ENCODE results near the gene ZNF256. TPM values are rescaled to one million over a fixed set of nuclear protein-coding genes. Genes with fewer than 3 reads are reported as not detected.

ZNF256 gene
- total RNA-seq, 1 donor from 2014 or later = 6.3 TPM

- no peaks in the 10 kb centered on the region for H3K27me3 Mint-ChIP-seq (ENCODE audit: unreplicated experiment)
- peak overlapping the region; percentile 95 for H3K4me3 Mint-ChIP-seq (ENCODE audit: unreplicated experiment)
- peaks cover 33% of the 10 kb centered on the region for H3K9me3 Mint-ChIP-seq (ENCODE audit: unreplicated experiment)
- DNase-seq (ENCODE audit: extremely low spot score, unreplicated experiment) = no peak
- TF ChIP-seq, protein P1, sequence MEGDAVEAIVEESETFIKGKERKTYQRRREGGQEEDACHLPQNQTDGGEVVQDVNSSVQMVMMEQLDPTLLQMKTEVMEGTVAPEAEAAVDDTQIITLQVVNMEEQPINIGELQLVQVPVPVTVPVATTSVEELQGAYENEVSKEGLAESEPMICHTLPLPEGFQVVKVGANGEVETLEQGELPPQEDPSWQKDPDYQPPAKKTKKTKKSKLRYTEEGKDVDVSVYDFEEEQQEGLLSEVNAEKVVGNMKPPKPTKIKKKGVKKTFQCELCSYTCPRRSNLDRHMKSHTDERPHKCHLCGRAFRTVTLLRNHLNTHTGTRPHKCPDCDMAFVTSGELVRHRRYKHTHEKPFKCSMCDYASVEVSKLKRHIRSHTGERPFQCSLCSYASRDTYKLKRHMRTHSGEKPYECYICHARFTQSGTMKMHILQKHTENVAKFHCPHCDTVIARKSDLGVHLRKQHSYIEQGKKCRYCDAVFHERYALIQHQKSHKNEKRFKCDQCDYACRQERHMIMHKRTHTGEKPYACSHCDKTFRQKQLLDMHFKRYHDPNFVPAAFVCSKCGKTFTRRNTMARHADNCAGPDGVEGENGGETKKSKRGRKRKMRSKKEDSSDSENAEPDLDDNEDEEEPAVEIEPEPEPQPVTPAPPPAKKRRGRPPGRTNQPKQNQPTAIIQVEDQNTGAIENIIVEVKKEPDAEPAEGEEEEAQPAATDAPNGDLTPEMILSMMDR (IDR thresholded peaks at IDR 0.05) = no peak
- H3K36me3 Mint-ChIP-seq (ENCODE audit: unreplicated experiment) = peaks cover 45% of the 10 kb centered on the region
- H3K27ac Mint-ChIP-seq (ENCODE audit: unreplicated experiment) = no peak overlapping the region
- H3K4me1 Mint-ChIP-seq (ENCODE audit: unreplicated experiment) = peaks cover 15% of the 10 kb centered on the region
These were observed 1.2 kb downstream of the ZNF256 start for GRCh38 chr19:57946316-57946715.

- DNase-seq (ENCODE audit: extremely low spot score, unreplicated experiment) = no peak
- no peak overlapping the region for H3K4me3 Mint-ChIP-seq (ENCODE audit: unreplicated experiment)
- H3K9me3 Mint-ChIP-seq (ENCODE audit: unreplicated experiment) = peaks cover 42% of the 10 kb centered on the region
- H3K36me3 Mint-ChIP-seq (ENCODE audit: unreplicated experiment) = peaks cover 62% of the 10 kb centered on the region
- no peaks in the 10 kb centered on the region for H3K27me3 Mint-ChIP-seq (ENCODE audit: unreplicated experiment)
- H3K27ac Mint-ChIP-seq (ENCODE audit: unreplicated experiment) = no peak overlapping the region
- TF ChIP-seq, protein P1 (IDR thresholded peaks at IDR 0.05) = no peak
- peaks cover 8% of the 10 kb centered on the region for H3K4me1 Mint-ChIP-seq (ENCODE audit: unreplicated experiment)
These were observed 5.9 kb downstream of the ZNF256 start for GRCh38 chr19:57941593-57941992.

- Mint-ChIP-seq H3K9me3 (ENCODE audit: unreplicated experiment) (peaks cover 38% of the 10 kb centered on the region), H3K4me1 (ENCODE audit: unreplicated experiment) (peaks cover 11% of the 10 kb centered on the region), H3K4me3 (ENCODE audit: unreplicated experiment) (peak overlapping the region; percentile 98), H3K27ac (ENCODE audit: unreplicated experiment) (no peak overlapping the region), H3K27me3 (ENCODE audit: unreplicated experiment) (no peaks in the 10 kb centered on the region), H3K36me3 (ENCODE audit: unreplicated experiment) (peaks cover 55% of the 10 kb centered on the region)
- TF ChIP-seq, protein P1 (IDR thresholded peaks at IDR 0.05) = no peak
- no peak for DNase-seq (ENCODE audit: extremely low spot score, unreplicated experiment)
These were observed 11.8 kb downstream of the ZNF256 start for GRCh38 chr19:57935731-57936130.

DNA sequence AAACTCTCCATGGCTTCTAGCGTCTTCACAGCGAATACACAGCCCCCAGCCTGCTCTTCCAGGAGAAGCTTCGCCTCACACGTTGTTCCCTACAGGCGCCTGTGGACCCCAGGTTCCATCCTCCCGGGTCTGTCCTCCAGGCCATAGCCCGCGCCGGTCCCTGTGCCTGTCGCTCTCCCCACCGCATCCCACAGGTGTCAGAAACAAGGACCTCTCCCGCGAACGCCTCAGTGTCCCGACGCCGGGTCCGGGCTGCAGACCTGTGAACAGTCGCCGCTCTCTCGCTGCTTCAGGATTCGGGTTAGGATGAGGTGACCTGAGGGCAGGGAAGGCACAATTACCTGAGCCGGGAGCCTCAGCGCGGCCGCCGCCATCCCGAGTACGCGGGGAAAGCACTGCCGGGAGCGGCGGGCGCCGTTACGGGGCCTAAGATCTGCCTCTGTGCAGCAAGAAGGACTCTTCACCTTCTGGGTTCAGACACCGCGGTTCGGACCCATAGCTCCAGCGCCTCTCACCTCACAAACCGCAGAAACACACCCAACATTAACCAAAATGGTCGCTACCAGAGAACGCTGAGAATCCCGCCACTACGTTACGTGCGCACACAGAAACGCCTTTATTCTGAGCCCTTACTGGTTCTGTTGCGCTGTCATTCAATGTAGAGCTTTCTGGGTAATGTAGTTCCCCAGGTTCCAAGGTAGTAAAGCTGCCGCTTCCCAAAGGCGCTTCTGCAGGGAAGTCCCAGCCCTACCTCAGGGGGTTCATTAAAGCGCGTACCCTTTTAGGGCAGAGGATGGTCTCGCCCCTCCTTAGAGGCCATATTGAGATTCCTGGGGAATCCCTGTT lies 12.5 kb downstream of the ZNF256 start, which contains the start of gene ZNF418:
Gene ZNF418 (minus strand): TSS at position 583 of the 846 bp plus-strand sequence. CDS start 1,580 bp downstream, outside the sequence.
- H3K27me3 Mint-ChIP-seq (ENCODE audit: unreplicated experiment) = no peaks in the 10 kb centered on the region
- peak within 1 kb of the TSS; percentile 83 for H3K27ac Mint-ChIP-seq (ENCODE audit: unreplicated experiment)
- H3K4me3 Mint-ChIP-seq (ENCODE audit: unreplicated experiment) = peak within 1 kb of the TSS; percentile 98

DNA sequence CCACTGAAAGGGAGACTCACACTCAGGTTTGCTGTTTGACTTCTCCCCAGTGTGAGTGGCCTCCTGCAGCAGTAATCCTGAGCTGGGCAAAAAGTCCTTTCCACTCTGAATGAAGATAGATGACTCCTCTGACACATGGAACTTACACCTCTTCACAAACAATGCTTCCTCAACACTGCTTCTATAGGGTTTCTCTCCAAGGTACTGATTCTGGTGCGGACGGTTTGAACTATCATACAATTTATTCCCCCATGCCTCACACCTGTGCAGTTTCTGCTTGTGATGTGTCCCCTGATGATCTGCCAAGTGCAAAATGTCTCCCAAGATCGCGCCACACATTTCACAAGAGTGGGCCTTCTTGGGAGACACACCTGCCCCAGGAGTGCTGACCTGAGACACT lies 19.9 kb downstream of the ZNF256 start:
- no peaks in the 10 kb centered on the region for H3K4me1 Mint-ChIP-seq (ENCODE audit: unreplicated experiment)
- peaks cover 69% of the 10 kb centered on the region for H3K36me3 Mint-ChIP-seq (ENCODE audit: unreplicated experiment)
- TF ChIP-seq, protein P1 (IDR thresholded peaks at IDR 0.05) = no peak
- no peaks in the 10 kb centered on the region for H3K27me3 Mint-ChIP-seq (ENCODE audit: unreplicated experiment)
- DNase-seq (ENCODE audit: extremely low spot score, unreplicated experiment) = no peak
- H3K27ac Mint-ChIP-seq (ENCODE audit: unreplicated experiment) = no peak overlapping the region
- no peak overlapping the region for H3K4me3 Mint-ChIP-seq (ENCODE audit: unreplicated experiment)
- peaks cover 41% of the 10 kb centered on the region for H3K9me3 Mint-ChIP-seq (ENCODE audit: unreplicated experiment)

More for the DNA sequence above, 12.5 kb downstream of the ZNF256 start, which contains the start of gene ZNF418:
- TF ChIP-seq, protein P1 (IDR thresholded peaks at IDR 0.05) = no peak
- Mint-ChIP-seq H3K4me1 (ENCODE audit: unreplicated experiment) (peaks cover 11% of the 10 kb centered on the region), H3K36me3 (ENCODE audit: unreplicated experiment) (peaks cover 61% of the 10 kb centered on the region), H3K9me3 (ENCODE audit: unreplicated experiment) (peaks cover 39% of the 10 kb centered on the region)
- peak; percentile 85 for DNase-seq (ENCODE audit: extremely low spot score, unreplicated experiment)
